NT2/D1 (cell line): ENCODE data around the gene ZNF33B.

Experiments used
- DNase-seq: peaks from one replicate; pipeline ENCODE4 v3.0.0-alpha.2; 2011; ENCODE audit warnings: low read depth, low spot score
- H3K27me3 ChIP-seq: 2 replicates; pipeline ENCODE4 v1.6.0; 2011; ENCODE audit warnings: mild to moderate bottlenecking; ENCODE audit not compliant: insufficient read length, insufficient read depth
- H3K36me3 ChIP-seq: 2 replicates; pipeline ENCODE4 v1.6.1; 2011; ENCODE audit warnings: mild to moderate bottlenecking, low read length, mixed read lengths; ENCODE audit not compliant: insufficient read depth, insufficient read length
- H3K4me1 ChIP-seq: 2 replicates; pipeline ENCODE4 v1.5.1; 2011; ENCODE audit not compliant: insufficient read depth, insufficient read length
- H3K4me3 ChIP-seq: 2 replicates; pipeline ENCODE4 v1.5.1; 2011; ENCODE audit warnings: low read depth; ENCODE audit not compliant: insufficient read length
- H3K9ac ChIP-seq: 2 replicates; pipeline ENCODE4 v1.6.0; 2011; ENCODE audit warnings: low read depth; ENCODE audit not compliant: insufficient read length
- H3K9me3 ChIP-seq: 2 replicates; pipeline ENCODE4 v1.5.1; 2011; ENCODE audit warnings: mild to moderate bottlenecking, low read length; ENCODE audit not compliant: insufficient read depth
- SUZ12 ChIP-seq: IDR thresholded peaks from 2 replicates; pipeline ENCODE4 v1.6.1; 2011; ENCODE audit not compliant: insufficient read length, insufficient read depth; ENCODE audit errors: extremely low read depth
- YY1 ChIP-seq: IDR thresholded peaks from 2 replicates; pipeline ENCODE4 v1.6.1; 2011; ENCODE audit not compliant: insufficient read length, insufficient read depth
- ZNF274 ChIP-seq: IDR thresholded peaks from 2 replicates; pipeline ENCODE4 v1.6.1; 2011; ENCODE audit warnings: mild to moderate bottlenecking, low read depth, low read length

The ZNF33B gene

GRCh38 chr10:42609872-42610271, 28.5 kb downstream of the ZNF33B start:
- H3K36me3 ChIP-seq = peaks cover 18% of the 10 kb centered on the region
- TF ChIP-seq SUZ12 = no peak
- no peak for TF ChIP-seq ZNF274
- TF ChIP-seq YY1 = no peak
- H3K27me3 ChIP-seq = no peaks in the 10 kb centered on the region
- no peak overlapping the region for H3K4me3 ChIP-seq
- no peaks in the 10 kb centered on the region for H3K9me3 ChIP-seq
- DNase-seq = no peak
- H3K9ac ChIP-seq = no peak overlapping the region
- H3K4me1 ChIP-seq = no peaks in the 10 kb centered on the region

DNA sequence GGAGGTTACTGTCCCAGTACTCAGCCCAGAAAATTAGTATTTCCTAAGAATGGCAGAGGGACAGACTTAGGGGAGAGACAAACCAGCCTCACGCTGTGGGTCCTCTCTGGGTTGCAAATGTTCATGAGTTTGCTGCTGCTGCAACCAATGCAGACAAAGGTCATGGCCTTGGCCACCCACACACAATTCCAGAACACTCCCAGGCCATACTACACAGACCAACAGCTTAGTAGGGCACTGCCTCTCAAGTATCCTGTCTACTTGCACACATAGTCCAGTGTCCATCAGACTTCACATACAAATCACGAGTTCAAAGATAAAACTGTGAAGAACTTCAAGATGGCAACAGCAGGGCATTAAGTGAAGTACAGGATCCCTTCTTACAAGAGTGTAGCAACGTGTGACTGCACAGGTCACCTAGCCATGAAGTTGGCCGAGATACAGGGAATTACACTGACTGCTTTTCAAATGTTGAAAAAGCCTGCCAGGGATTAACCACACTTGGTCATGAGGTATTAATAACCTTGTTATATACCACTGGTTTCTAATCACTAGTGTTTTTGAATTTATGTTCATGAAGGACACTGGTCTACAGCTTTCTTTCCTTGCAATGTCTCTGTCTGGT, 40.0 kb downstream of the ZNF33B start:
- H3K4me1 ChIP-seq = no peaks in the 10 kb centered on the region
- no peak overlapping the region for H3K9ac ChIP-seq
- peaks cover 27% of the 10 kb centered on the region for H3K36me3 ChIP-seq
- H3K4me3 ChIP-seq = no peak overlapping the region
- TF ChIP-seq YY1 = no peak
- TF ChIP-seq ZNF274 = no peak
- H3K9me3 ChIP-seq = peaks cover 32% of the 10 kb centered on the region
- no peaks in the 10 kb centered on the region for H3K27me3 ChIP-seq
- DNase-seq = no peak

DNA sequence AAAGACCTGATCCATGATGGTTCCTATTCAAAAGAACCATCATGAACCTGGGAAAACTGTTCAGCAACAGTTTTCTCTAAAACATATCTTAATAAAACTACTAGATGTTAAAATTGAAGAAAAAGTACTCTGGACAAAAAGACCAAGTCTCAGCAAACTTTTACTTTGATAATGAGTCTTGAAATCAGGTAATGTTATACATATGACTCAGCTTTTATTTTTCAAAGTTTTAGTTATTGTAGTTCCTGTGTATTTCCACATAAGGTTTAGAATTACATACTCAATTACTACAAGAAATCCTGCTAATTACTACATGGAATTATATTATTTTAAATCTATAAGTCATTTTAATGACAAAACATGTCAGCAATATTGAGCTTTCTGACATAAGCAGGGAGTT, 42.2 kb downstream of the ZNF33B start:
- Histone ChIP-seq H3K9ac (no peak overlapping the region), H3K9me3 (peaks cover 53% of the 10 kb centered on the region), H3K4me1 (no peaks in the 10 kb centered on the region), H3K27me3 (no peaks in the 10 kb centered on the region), H3K36me3 (peaks cover 45% of the 10 kb centered on the region), H3K4me3 (no peak overlapping the region)
- TF ChIP-seq ZNF274 (no peak), YY1 (no peak), SUZ12 (no peak)
- DNase-seq = no peak

- H3K9ac ChIP-seq = no peak overlapping the region
- no peaks in the 10 kb centered on the region for H3K27me3 ChIP-seq
- H3K9me3 ChIP-seq = peaks cover 57% of the 10 kb centered on the region
- H3K4me3 ChIP-seq = no peak overlapping the region
- peaks cover 43% of the 10 kb centered on the region for H3K36me3 ChIP-seq
- DNase-seq = no peak
- no peaks in the 10 kb centered on the region for H3K4me1 ChIP-seq
- TF ChIP-seq ZNF274 (no peak), YY1 (no peak), SUZ12 (no peak)
Observed at GRCh38 chr10:42594246-42594650, 44.1 kb downstream of the ZNF33B start.

GRCh38 chr10:42593284-42593683, 45.1 kb downstream of the ZNF33B start:
- Histone ChIP-seq H3K4me1 (no peaks in the 10 kb centered on the region), H3K4me3 (no peak overlapping the region), H3K27me3 (no peaks in the 10 kb centered on the region), H3K9me3 (peaks cover 54% of the 10 kb centered on the region), H3K36me3 (peaks cover 46% of the 10 kb centered on the region), H3K9ac (no peak overlapping the region)
- TF ChIP-seq YY1 (no peak), ZNF274 (no peak), SUZ12 (no peak)
- no peak for DNase-seq

DNA sequence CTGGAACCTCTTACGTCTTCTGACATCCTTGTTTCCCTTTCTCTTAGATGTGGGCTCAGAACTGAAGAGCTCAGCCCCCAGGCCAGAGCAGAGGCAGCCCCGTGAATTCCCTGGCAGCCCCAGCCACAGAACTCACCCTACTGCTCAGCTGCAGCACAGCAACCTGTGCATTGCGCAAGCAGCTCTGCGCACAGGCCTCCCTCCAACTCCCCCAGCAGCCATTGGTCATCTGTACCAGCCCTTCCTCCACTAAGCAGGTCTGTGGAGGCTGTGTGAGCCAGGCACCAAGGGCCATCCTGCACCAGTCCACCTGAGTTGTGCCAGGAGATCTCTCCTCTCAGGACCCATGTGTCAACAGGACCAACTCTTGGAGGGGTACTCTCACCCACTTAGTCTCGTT, 54.5 kb downstream of the ZNF33B start:
- no peaks in the 10 kb centered on the region for H3K27me3 ChIP-seq
- H3K4me1 ChIP-seq = no peaks in the 10 kb centered on the region
- no peak overlapping the region for H3K4me3 ChIP-seq
- TF ChIP-seq ZNF274 (no peak), SUZ12 (no peak), YY1 (no peak)
- DNase-seq = no peak
- no peak overlapping the region for H3K9ac ChIP-seq
- H3K36me3 ChIP-seq = peaks cover 14% of the 10 kb centered on the region
- H3K9me3 ChIP-seq = no peaks in the 10 kb centered on the region

DNA sequence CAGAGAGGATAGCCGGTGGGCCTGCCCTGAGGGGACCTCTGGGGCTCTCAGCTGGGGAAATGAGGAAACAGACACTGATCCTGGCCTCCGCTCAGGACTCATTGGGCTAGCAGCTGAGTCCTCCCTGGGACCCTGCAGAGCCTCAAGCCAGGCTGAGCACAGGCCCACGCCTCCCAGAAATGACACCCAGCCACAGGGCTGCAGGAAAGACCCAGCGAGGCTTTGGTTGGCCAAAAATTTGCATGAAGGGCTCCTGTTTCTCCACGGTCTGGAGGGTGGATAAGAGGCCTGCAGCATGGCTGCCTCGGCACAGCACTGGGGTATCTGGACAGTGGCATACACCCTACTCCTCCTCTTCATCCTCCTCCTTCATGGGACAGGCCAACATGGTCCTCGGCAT, 60.4 kb downstream of the ZNF33B start:
- no peak for DNase-seq
- Histone ChIP-seq H3K4me3 (no peak overlapping the region), H3K27me3 (no peaks in the 10 kb centered on the region), H3K36me3 (no peaks in the 10 kb centered on the region), H3K9me3 (no peaks in the 10 kb centered on the region), H3K9ac (no peak overlapping the region), H3K4me1 (peaks cover 2% of the 10 kb centered on the region)
- TF ChIP-seq ZNF274 (no peak), SUZ12 (no peak), YY1 (no peak)

DNA sequence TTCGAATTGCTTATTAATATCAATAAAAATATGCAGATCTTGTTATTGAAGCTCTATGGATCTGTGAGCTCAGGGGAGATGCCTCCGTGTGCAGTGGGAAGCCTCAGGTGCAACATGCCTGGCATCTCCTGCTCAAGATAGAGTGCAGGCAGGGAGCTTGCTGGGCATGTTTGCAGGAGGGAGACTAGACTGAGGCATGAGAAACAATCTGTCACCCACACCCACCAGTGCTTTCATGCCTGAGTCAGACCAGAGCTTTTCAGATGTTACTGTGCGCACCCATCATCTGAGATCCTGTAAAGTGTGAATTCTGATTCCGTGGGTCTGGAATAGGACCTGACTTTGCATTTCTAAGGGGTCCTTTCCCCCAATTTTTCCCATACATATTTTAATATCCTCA, 62.0 kb downstream of the ZNF33B start:
- DNase-seq = no peak
- H3K27me3 ChIP-seq = no peaks in the 10 kb centered on the region
- TF ChIP-seq ZNF274 (no peak), SUZ12 (no peak), YY1 (no peak)
- no peaks in the 10 kb centered on the region for H3K9me3 ChIP-seq
- no peaks in the 10 kb centered on the region for H3K36me3 ChIP-seq
- H3K4me3 ChIP-seq = no peak overlapping the region
- peaks cover 2% of the 10 kb centered on the region for H3K4me1 ChIP-seq
- no peak overlapping the region for H3K9ac ChIP-seq
